A549 (cell line): ENCODE data around the gene SOX6.

ENCODE experiments used
- CBX8 ChIP-seq: fragments of 200-600 bp; sonication (generic); IDR thresholded peaks from 2 replicates; pipeline ENCODE4 v1.6.1; 2016
- EP300 ChIP-seq, 2 experiments: fragments of >200 bp; sonication (Bioruptor Twin); formaldehyde crosslinking; IDR thresholded peaks; 2 replicates in 1 of 2; 3 replicates in 1 of 2; pipeline ENCODE4 v1.6.1; 2016 to 2017
- NFE2L2 ChIP-seq: fragments of 150-350 bp; conservative IDR thresholded peaks from 2 replicates; pipeline ENCODE4 v1.6.1; 2014; ENCODE audit warnings: low read length
- POLR2A ChIP-seq: IDR thresholded peaks from 2 replicates; pipeline ENCODE4 v1.6.1; 2012; ENCODE audit warnings: mild to moderate bottlenecking, low read length

DNA sequence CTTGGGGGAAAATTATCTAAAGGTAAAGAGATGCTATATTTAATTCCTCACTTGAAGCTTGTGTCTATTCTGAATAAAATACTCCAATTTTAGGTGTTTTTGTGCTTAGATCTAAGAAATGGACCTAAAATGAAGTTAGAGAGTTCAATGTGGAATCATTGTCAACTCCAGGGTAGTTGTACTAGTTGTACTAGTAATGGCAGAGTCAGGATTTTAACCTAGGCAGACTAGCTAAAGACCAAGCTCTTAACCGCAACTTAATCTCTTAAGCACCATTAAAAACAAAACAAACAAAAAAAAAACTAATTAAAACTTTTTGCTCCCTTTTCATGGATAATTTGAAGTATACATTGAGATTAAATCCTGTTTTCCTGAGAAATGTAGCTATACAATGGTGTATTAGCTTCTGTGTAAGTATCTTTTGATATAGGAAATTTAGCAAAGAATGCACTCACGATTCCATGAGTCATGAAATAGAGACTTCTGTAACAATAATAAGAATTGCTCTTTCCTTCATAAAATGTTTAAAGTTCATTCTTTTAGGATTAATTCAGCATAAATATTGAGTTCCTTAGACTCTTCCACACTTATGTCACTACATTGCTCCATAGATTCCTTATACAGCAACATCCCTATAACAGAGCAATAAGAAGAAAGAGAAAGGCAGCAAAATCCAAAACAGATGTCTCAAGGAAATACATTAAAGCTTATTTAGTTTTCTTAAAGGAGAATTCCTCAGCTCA lies 26.5 kb upstream of the SOX6 start:
- no peak for TF ChIP-seq POLR2A
- TF ChIP-seq NFE2L2 = no peak
- TF ChIP-seq CBX8 = no peak
- TF ChIP-seq EP300 (IDR thresholded peaks at IDR 0.05) = no peak
